Keratinocyte (primary cell): ENCODE results near the gene CCL17. TPM values are rescaled to one million over a fixed set of nuclear protein-coding genes. Genes with fewer than 3 reads are reported as not detected.

Experiments
- DNase-seq: peaks from one replicate; pipeline ENCODE4 v3.0.0-alpha.2; 2011; ENCODE audit warnings: low read depth, missing footprints, low spot score
- FAIRE-seq: peaks from 2 replicates; lab custom pipeline; 2011; peaks lifted over from hg19 to GRCh38; lab: Jason Lieb, UNC
- H2AFZ ChIP-seq: 2 replicates; pipeline ENCODE4 v1.6.0; 2012; ENCODE audit warnings: low read length, control low read depth, inconsistent platforms; ENCODE audit not compliant: control insufficient read depth
- H3K27ac ChIP-seq: 2 replicates; pipeline ENCODE4 v1.5.1; 2011; ENCODE audit warnings: low read length; ENCODE audit not compliant: control insufficient read depth, insufficient read depth
- H3K27me3 ChIP-seq: 3 replicates; pipeline ENCODE4 v1.6.0; 2011; ENCODE audit warnings: low read length; ENCODE audit not compliant: control insufficient read depth, insufficient read depth; ENCODE audit errors: extremely low read depth
- H3K36me3 ChIP-seq, 2 experiments: 2 replicates in 1 of 2; 3 replicates in 1 of 2; pipeline ENCODE4 v1.5.1; 2011; ENCODE audit warnings: low read length in 2 of 2, mild to moderate bottlenecking in 1 of 2; ENCODE audit not compliant: control insufficient read depth in 2 of 2, insufficient read depth in 2 of 2; ENCODE audit errors: extremely low read depth in 1 of 2
- H3K4me1 ChIP-seq: 3 replicates; pipeline ENCODE4 v1.5.1; 2011; ENCODE audit warnings: low read length; ENCODE audit not compliant: control insufficient read depth, insufficient read depth; ENCODE audit errors: extremely low read depth
- H3K4me2 ChIP-seq: 3 replicates; pipeline ENCODE4 v1.6.0; 2011; ENCODE audit warnings: low read depth, low read length; ENCODE audit not compliant: control insufficient read depth, insufficient read depth; ENCODE audit errors: extremely low read depth
- H3K4me3 ChIP-seq, 3 experiments: fragments of 200-600 bp in 1 of 3; sonication (generic) in 1 of 3; 2 replicates in 2 of 3; 3 replicates in 1 of 3; pipeline ENCODE4 v1.5.1; 2011 to 2016; ENCODE audit warnings: low read length in 3 of 3, mild to moderate bottlenecking in 3 of 3, control low read depth in 2 of 3, inconsistent platforms in 1 of 3, low read depth in 1 of 3, mixed read lengths in 1 of 3, mixed run types in 1 of 3, moderate library complexity in 1 of 3; ENCODE audit not compliant: control insufficient read depth in 2 of 3, insufficient read depth in 2 of 3; ENCODE audit errors: extremely low read depth in 1 of 3
- H3K79me2 ChIP-seq: 2 replicates; pipeline ENCODE4 v1.6.0; 2012; ENCODE audit warnings: low read length; ENCODE audit not compliant: control insufficient read depth, insufficient read depth
- H3K9ac ChIP-seq: 3 replicates; pipeline ENCODE4 v1.6.0; 2011; ENCODE audit warnings: low read length; ENCODE audit not compliant: control insufficient read depth, insufficient read depth; ENCODE audit errors: extremely low read depth
- H3K9me1 ChIP-seq: 3 replicates; pipeline ENCODE4 v1.6.0; 2011; ENCODE audit warnings: low read length; ENCODE audit not compliant: control insufficient read depth, insufficient read depth; ENCODE audit errors: extremely low read depth
- H3K9me3 ChIP-seq: 2 replicates; pipeline ENCODE4 v1.5.1; 2012; ENCODE audit warnings: low read depth, low read length; ENCODE audit not compliant: control insufficient read depth
- H4K20me1 ChIP-seq: 3 replicates; pipeline ENCODE4 v1.6.0; 2011; ENCODE audit warnings: low read length; ENCODE audit not compliant: control insufficient read depth, insufficient read depth; ENCODE audit errors: extremely low read depth
- CTCF ChIP-seq, 3 experiments: IDR thresholded peaks in 1 of 3; conservative IDR thresholded peaks in 1 of 3; optimal IDR thresholded peaks in 1 of 3; 2 replicates in 2 of 3; 3 replicates in 1 of 3; pipeline versions ENCODE3 to v1.5.1; 2011; ENCODE audit warnings: low read length in 3 of 3, mild to moderate bottlenecking in 3 of 3, moderate library complexity in 2 of 3, control low read depth in 1 of 3, inconsistent platforms in 1 of 3; ENCODE audit not compliant: insufficient read depth in 2 of 3; ENCODE audit errors: extremely low read depth in 1 of 3
- EZH2 ChIP-seq: IDR thresholded peaks from one replicate; pipeline ENCODE4 v1.6.1; 2012; ENCODE audit warnings: inconsistent platforms, mild to moderate bottlenecking, low read length, moderate library complexity
- dilution Hi-C: fragments of 300-500 bp; cut with MboI; formaldehyde crosslinking; loops from one replicate; pipeline ENCODE4 v1.7.0; 2020; ENCODE audit warnings: low sequenced_read_pairs; ENCODE audit not compliant: extremely low pct_ligation_motif_present
- polyA plus RNA-seq, 5 experiments: library from polyadenylated mRNA; depleted of rRNA in 3 of 5; stranded (reverse) in 3 of 5; stranded (forward) in 1 of 5; unstranded in 1 of 5; fragments of >200 nt; gene quantifications; 1 replicate in 1 of 5; 2 replicates in 3 of 5; 3 replicates in 1 of 5; pipeline versions ENCODE4 v1.2.1 to v1.2.3, GENCODE V29; 2011 to 2012; ENCODE audit warnings: missing spikeins in 2 of 5, low read depth in 1 of 5, low replicate concordance in 1 of 5

CCL17 gene
- polyA plus RNA-seq, 1 donor (not counting 4 experiments of a cell fraction or from before 2014, with no cell fraction given), result not detected

DNA sequence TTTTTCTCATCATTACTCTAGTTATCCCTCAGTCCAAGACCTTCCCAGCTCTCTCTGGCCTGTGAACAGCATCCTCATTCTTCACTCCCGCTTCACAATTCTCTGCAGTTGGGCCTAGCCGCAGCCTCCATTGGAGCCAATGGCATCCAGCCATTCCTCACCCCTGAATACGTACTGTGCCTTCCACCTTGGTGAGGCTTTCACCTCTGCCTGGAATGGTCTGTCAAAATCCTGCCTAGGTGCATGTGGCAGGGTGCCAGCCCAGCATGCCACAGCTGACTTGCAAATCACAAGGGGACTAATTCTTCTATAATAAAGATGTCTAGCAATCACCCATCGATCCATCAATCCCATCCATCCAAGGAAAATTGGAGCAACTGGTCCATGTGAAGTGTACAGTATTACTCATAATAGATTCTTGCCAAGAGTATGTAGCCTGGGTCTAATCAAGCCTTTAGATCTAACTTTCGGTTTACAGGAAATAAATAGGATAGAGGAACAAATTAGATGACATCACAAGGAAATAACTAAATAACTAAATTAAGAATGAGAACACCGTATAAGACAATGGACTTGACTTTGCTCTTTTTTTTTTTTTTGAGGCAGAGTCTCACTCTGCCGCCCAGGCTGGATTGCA lies 37.3 kb upstream of the CCL17 start:
- Histone ChIP-seq H3K27ac (no peak overlapping the region), H2AFZ (no peak overlapping the region), H3K9me1 (no peaks in the 10 kb centered on the region), H3K9ac (no peak overlapping the region), H3K9me3 (no peaks in the 10 kb centered on the region), H3K36me3 (no peaks in the 10 kb centered on the region), H3K27me3 (peaks cover 8% of the 10 kb centered on the region), H3K4me3 (no peak overlapping the region), H3K79me2 (no peaks in the 10 kb centered on the region), H4K20me1 (no peaks in the 10 kb centered on the region), H3K4me2 (peak overlapping the region; percentile 57), H3K4me1 (peaks cover 4% of the 10 kb centered on the region)
- TF ChIP-seq CTCF (optimal IDR thresholded peaks at IDR 0.05 in 1 of 3, IDR thresholded peaks at IDR 0.05 in 1 of 3, conservative IDR thresholded peaks at IDR 0.05 in 1 of 3; ENCODE audit: extremely low read depth in 1 of 3, insufficient read depth in 2 of 3, low read length in 3 of 3), result no peak
- no peak for TF ChIP-seq EZH2
- DNase-seq (no peak), FAIRE-seq (no peak)
- dilution Hi-C loops, result no loop called here

DNA sequence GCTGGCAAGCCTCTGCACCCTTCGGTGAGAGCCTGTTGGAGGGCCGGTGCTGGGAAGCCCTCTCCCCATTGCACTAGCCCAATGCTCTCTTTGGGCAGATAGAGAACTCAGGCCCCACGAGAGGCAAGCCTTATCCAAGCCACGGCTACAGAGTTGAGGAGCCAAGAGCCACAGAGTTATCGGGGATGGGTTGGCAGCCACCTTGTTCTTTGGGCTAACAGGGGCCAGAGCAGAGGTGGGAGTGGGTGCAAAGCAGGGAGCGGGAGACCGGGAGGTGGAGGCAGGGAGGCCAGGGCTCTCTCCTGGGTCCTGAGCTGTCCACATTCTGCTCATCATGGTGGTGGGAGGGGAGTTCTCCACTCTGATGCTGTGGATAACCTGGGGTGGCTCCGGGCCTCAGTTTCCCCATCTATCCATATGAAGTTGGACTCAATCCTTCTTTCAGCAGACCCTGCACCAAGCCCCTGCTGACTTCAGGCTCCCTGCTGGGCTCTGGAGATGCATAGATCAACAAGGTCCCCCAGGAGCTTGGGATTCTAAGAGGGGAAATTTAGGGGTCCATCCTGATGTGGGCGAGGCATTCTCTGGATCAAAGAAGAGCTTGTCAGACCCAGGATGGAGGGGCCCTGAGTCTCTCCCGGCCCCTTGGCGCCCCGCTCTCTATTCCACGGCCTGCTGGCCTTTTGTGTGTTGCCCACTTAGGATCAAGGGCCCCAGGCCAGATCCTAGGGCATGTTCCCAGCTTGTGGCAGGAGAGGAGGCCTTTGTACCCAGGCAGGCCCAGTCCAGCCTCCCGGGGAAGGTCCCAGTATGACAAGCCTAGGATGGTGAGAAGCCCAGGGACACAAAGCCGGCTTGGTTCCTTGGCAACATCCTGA lies 32.8 kb upstream of the CCL17 start:
- H4K20me1 ChIP-seq, result no peaks in the 10 kb centered on the region
- dilution Hi-C loops, result no loop called here
- H3K27me3 ChIP-seq, result peaks cover under 1% of the 10 kb centered on the region
- H3K4me1 ChIP-seq, result peaks cover 30% of the 10 kb centered on the region
- H3K79me2 ChIP-seq, result no peaks in the 10 kb centered on the region
- TF ChIP-seq CTCF (optimal IDR thresholded peaks at IDR 0.05 in 1 of 3, IDR thresholded peaks at IDR 0.05 in 1 of 3, conservative IDR thresholded peaks at IDR 0.05 in 1 of 3; ENCODE audit: extremely low read depth in 1 of 3, insufficient read depth in 2 of 3, low read length in 3 of 3), result no peak
- TF ChIP-seq EZH2, result no peak
- peak overlapping the region in 1 of 3 experiments; percentile 29 for H3K4me3 ChIP-seq
- no peak overlapping the region for H3K9ac ChIP-seq
- no peak overlapping the region for H2AFZ ChIP-seq
- DNase-seq (no peak), FAIRE-seq (no peak)
- H3K36me3 ChIP-seq, result no peaks in the 10 kb centered on the region
- no peak overlapping the region for H3K27ac ChIP-seq
- H3K9me1 ChIP-seq, result no peaks in the 10 kb centered on the region
- H3K9me3 ChIP-seq, result no peaks in the 10 kb centered on the region
- peak overlapping the region; percentile 41 for H3K4me2 ChIP-seq
